HG03196 (cell line): ENCODE data around the gene OSMR.
"Not testable (repeated sequence)": the region's sequence is repeated elsewhere in the genome, so short reads cannot be mapped to it uniquely, and the experiment has no call there.

Experiments
- ATAC-seq: cut with Tn5 transposase; IDR thresholded peaks from one replicate; pipeline ENCODE4 v1.9.1; 2021; ENCODE audit not compliant: unreplicated experiment

OSMR gene

DNA sequence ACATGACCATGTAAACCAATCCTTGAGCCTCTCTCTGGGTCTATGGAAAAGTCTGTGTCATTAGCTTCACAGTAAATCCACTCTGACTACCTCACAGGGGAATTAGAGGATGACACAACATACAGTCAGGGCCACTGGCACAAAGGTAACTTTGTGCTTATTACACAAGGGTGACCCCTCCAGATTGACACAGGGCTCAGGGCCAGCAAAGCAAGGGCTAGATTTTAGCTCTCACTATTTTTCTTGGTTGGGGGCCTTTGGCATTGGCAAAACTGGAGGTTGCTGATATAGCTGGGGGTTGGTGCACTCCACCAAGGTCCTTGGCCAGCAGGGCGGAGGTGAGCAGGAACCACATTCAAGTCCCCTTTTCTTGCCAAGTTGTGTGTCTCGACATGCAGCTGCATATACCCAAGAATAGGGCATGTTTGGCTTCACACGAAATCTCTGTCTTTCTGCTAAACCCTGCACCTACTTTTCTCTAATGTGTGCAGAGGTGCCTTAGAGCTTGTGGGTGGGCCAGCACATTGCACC lies 15.2 kb upstream of the OSMR start:
- ATAC-seq = no peak

DNA sequence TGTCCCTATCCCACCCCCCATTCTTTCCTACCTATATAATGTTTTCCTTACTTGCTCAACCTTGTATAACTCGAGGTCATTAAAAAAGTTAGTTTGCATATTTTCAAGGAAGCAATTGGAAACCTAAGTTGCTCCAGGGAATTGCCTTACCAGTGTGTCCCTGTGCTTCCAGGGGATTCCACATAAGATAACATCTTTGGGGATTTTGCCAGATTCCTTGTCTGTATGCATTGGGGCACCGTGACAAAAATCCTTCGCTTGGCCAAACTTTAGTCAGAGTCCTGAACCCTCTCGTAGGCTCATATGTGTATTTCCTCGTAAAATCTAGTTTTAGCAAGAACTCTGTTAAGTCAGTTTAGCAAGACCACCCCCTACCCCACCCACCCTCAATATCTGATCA lies 14.7 kb upstream of the OSMR start:
- ATAC-seq = no peak

DNA sequence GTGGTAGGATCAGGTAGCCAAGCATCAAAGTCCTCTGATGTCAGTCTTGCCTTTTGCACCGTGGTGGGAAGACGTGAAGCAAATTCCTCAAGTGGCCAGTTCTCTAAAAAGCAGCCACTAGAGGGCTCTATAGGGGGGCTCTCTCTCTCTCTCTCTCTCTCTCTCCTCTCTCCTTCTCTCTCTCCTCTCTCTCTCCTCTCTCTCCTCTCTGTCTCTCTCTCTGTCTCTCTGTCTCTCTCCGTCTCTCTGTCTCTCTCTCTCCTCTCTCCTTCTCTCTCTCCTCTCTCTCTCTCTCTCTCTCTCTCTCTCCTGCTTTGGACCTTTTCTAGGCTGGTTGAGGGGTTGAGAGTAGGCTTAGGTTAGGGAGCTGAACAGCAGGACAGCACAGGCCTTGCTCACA lies 13.9 kb upstream of the OSMR start:
- no peak for ATAC-seq

DNA sequence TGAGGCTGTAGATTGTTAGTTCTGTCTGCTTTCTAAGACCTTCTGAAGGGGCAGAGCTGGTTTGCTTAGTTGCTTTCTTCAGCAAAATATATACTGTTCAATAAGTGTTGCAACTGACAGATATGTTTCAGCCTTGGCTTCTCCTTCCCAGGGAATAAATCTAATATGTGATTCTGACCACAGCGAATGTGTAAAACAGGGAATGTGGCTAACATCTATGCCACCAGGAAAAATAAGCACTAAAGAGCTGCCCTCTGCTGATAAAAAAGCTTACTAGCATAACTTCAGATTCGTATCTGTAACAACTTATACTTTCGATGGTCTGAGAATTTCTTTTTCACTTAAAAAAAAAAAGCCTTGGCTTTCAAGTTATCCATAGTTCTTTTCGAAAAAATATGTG lies 13.0 kb upstream of the OSMR start:
- no peak for ATAC-seq

DNA sequence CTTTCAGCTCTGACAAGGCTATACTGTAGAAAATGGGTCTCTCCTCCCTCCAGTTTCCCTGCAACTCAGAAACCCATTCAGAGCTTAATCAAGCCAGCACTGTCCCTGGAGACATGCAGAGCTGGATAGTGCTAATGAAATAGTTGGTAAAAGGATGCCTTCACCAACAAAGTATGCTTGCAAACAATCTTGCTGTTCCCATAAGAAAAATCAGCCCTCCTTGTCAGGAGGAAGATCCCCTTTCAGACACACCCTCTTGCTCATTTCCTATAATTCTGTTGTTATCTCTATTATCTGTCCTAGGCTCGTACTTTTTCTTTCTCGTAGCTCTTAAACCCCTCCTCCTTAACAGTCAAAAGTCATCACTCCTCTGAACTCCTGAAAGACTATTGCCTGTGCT lies 9.9 kb upstream of the OSMR start:
- no peak for ATAC-seq

DNA sequence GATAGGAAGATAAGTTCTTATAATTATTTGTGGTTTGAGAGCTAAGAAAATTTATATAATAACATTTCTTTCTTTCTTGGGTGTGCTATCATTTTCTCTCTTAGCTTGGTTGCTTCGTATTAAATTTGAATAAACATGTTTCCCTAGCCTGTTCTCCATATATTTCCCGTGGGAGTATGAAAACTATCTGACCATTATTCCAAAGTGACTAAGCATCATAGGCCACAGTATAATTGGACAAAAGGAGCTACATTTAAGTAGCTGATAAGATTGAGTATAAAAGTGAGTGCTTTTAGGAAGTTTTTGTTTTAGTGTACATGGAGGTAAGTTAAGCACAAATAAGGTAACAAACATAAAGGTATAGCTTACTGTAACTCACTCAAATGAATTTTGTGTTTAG lies 8.4 kb upstream of the OSMR start:
- ATAC-seq = no peak

DNA sequence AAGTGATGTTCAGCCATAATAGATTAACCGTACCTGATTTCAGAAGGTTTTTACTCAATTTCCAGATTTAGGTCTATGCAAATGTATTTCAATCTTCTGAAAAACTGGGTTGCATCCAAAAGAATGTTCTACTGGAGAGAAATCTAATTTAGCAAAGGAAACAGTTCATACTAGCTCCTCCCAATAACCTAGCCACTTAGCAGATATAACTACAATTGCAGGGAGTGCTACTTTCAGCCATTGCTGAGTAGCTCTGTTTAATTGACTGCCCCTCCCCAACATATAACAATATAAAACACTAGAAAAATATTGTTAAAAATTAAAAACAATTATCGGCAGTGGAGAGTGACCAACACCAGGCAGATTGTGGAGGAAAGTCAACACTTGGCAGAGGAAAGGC lies 7.9 kb upstream of the OSMR start:
- ATAC-seq = no peak

DNA sequence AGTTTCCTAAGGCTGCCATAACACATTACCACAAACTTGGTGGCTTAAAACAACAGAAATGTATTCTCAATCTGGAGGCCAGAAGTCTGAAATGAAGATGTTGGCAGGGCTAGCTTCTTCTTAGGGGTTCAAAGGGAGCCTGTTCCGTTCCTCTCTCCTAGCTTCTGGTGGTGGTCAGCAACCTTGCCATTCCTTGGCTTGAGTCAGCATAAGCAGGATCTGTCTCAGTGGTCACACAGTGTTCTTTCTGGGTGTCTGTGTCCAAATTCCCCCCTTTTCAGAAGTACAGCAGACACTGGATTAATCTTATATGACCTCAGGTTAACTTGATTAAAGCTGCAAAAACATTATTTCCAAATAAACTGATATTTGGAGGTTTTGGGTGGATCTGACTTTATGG lies 2.1 kb upstream of the OSMR start:
- no peak for ATAC-seq

DNA sequence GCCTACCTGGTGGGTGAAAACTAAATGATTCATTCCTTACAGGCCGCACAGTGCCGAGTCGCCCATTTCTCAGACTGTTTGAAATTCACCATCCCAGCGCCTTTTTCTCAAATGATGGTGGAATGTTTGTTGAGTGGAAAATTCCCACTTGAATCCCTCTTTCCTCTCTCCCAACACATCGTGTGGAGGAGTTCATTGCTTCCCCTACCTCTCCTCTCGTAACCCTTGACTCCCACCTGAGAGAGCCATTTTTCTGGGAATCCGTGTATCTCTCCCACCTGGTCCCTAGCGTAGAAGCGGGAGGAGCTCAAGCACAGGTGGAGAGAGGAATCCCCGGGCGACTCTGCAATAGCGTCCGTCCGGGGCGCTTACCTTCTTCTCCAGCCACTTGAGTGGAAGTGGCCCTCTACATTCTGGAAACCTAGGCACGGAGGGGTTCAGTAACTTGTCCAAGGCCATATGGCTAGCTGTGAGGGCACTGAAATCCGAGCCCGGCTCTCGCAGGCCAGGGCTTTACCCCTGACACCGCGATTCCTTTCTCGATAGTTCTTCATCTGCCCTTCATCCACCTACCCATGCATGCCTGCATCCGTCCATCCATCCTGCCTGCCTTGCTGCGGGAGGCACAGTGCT lies 683 bp downstream of the OSMR start:
- no peak for ATAC-seq

DNA sequence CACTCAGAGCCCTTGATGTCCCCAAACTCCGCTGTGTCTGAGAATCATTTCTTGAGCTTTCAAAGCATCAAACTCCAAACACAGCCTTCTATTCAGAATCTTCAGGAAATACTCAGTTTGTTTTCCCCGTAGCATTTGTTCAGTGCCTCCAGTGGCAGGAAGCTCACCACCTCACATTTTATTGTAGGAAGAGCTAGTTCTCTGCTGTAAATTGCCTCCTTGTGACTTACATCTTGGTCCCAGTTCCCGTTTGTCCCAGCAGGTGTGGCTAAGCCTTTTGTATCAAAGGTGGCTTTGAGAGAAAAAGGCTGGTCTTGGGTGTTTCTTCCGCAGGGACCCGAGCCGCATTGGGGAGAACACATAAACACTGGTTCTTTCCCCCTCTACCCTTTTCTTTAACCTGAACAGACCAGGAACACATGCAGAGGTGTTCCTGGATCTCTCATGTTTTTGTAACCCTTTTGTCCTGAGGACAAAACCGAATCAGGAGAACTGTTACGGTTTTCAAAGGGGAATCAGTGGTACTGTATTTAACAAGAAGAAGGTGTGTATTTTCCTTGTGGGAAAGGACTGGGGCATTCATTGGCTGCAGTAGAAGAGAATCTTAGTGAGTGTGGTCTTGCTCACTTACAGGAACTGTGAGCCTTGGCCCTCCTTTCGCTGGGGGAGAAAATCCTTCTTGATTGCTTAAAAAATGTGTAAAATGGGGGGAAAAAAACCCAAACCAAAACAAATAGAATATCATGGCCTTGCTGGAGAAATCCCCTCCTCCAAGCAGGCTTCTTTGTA lies 1.9 kb downstream of the OSMR start:
- ATAC-seq = no peak

DNA sequence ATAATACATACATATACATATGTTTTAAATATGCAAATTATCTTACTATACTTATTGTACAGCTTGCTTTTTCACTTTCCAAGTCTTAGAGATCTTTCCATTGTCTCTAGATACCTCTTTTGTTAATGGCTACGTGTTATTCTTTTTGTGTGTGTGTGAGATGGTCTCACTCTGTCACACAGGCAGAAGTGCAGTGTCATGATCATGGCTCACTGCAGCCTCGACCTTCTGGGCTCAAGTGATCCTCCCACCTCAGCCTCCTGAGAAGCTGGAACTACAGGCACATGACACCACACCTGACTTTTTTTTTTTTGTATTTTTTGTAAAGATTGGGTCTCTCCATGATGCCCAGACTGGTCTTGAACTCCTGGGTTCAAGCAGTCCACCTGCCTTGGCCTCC lies 2.8 kb downstream of the OSMR start:
- no peak for ATAC-seq

DNA sequence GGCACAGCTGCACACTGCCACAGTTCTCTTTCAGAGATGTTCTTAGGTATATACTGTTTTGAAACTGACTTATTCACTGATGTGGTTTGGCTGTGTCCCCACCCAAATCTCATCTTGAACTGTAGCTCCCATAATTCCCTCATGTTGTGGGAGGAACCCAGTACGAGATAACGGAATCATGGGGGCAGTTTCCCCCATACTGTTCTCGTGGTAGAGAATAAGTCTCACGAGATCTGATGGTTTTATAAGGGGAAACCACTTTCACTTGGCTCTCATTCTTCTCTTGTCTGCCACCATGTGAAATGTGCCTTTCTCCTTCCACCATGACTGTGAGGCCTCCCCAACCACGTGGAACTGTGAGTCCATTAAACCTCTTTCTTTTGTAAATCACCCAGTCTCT lies 5.8 kb downstream of the OSMR start:
- ATAC-seq = not testable (repeated sequence)

DNA sequence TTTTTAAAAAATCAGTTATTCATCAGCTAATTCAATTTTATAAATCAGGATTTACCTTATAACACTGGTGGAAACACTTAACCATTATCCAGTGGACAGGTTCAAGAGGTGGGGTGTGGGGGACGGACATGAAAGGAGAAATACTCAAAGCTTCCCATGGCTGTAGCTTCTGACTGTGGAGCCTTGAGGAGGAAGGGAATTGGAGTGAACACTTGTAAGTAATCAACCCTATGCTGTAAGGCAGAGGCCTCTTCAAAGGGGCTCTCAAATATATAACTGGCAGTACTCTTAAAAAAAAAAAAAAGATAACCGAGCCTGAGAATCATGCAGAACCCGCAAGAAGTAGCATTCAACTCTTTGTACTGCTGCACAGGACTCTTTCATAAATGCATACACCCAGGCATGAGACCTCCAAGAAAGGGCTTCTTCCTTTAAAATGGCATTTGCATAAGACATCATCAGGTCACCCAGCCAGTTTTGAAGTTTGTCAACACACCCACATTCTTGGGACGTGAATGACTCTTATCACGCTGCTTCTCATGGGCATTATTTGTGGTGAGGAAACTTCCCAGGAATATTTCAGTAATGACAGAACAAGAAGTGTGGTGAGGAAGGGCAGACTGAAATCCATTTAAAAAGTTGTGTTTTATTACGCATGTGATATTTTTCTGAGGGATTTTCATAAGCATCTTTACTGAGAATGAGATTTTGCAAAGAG lies 8.1 kb downstream of the OSMR start:
- no peak for ATAC-seq

DNA sequence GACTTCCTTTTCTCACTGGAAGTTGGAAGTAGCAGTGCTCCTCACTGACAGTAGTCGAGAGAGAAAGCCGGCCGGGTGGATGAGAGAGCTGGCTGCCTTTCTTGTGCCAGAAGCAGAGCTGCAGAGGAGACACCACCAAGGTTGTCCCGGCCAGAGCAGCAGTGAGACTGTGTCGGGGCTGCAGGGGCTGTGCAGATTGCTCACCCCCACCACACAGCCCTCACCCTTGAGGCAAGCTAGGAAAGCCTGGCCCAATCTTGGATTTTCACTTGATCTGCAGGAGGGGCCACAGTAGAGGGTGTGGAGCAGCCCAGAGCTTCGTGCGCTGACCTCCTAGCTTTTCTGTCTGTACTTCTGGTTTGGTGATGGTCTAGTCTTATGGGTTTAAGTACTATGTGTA lies 9.1 kb downstream of the OSMR start:
- no peak for ATAC-seq

DNA sequence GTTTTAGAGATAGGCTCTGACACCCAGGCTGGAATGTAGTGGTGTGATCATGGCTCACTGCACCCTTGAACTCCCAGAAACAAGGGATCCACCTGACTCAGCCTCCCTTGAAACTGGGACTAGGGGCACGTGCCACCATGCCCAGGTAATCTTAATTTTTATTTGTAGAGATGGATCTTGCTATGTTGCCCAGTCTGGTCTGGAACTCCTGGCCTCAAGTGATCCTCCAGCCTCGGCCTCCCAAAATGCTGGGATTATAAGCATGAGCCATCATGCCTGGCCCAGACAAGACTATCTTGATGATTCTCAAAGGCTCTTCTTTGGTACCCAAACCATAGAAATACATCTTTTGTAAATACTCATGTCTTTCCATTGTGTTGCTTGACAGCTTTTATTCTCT lies 10.8 kb downstream of the OSMR start:
- ATAC-seq = no peak

DNA sequence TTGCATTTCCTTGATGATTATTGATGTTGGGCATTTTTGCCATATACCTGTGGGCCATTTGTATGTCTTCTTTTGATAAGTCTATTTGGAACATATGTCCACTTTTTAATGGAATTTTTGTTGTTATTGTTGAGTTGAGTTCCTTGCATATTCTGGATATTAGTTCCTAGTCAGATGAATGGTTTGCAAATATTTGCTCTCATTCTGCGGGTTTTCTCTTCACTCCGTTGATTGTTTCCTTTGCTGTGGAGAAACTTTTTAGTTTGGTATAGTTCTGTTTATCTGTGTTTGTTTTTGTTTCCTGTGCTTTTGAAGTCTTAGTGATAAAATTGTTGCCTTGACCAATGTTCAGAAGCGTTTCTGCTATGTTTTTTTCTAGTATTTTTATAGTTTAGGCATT lies 13.0 kb downstream of the OSMR start:
- no peak for ATAC-seq

DNA sequence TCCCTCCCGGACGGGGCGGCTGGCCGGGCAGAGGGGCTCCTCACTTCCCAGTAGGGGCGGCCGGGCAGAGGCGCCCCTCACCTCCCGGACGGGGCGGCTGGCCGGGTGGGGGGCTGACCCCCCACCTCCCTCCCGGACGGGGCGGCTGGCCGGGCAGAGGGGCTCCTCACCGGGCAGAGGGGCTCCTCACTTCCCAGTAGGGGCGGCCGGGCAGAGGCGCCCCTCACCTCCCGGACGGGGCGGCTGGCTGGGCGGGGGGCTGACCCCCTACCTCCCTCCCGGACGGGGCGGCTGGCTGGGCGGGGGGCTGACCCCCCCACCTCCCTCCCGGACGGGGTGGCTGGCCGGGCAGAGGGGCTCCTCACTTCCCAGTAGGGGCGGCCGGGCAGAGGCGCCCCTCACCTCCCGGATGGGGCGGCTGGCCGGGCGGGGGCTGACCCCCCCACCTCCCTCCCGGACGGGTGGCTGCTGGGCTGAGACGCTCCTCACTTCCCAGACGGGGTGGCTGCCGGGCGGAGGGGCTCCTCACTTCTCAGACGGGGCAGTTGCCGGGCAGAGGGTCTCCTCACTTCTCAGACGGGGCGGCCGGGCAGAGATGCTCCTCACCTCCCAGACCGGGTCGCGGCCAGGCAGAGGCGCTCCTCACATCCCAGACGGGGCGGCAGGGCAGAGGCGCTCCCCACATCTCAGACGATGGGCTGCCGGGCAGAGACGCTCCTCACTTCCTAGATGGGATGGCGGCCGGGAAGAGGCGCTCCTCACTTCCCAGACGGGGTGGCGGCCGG lies 16.4 kb downstream of the OSMR start:
- ATAC-seq = not testable (repeated sequence)

DNA sequence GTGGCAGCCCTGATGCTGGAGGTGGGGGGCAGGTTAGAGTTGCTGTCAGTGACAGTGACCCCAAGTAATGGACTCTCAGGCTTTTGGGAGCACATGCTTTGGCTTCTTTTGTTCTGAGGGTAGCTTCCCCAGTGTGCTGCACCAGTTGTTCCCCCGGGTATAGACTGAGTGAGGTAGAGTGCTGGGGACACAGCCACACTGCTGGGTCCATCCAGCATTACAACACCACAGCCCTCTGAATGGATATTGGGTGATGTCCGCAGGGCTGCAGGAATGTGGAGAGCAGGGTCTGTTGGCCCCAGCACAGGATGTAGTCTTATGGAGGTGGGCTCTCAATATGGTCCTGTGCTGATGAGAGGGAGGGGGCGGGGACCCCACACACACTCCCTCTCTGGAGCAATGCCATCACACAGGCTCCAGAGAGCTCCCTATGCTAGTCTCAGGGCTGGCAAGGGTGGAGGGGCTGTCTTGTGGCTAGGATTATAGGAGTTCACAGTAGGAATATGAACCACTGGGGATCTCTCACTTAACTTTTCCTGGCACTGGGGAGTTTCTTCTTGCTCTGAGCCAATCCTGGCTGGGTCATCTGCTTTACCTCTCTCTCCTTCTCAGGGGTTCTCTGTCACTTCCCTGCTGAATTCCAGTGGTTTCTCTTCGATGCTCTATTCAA lies 20.7 kb downstream of the OSMR start:
- ATAC-seq = no peak

DNA sequence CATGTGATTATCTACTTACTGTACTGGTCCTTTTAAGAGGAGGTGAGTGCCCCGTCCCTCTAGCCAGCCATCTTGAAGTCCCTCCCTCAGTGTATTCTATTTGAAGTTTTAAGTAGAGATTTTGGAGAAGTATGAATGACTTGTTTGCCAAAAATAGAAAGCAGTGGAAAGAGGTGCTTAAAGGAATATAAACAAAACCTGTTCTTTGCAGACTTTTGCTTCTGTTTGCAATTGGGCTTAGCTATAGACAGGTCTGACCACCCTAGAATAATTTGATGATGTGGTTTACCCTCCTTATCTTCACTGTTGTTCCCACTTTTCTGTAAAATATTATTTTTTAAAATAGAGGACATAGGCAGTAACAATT lies 21.2 kb downstream of the OSMR start:
- no peak for ATAC-seq

DNA sequence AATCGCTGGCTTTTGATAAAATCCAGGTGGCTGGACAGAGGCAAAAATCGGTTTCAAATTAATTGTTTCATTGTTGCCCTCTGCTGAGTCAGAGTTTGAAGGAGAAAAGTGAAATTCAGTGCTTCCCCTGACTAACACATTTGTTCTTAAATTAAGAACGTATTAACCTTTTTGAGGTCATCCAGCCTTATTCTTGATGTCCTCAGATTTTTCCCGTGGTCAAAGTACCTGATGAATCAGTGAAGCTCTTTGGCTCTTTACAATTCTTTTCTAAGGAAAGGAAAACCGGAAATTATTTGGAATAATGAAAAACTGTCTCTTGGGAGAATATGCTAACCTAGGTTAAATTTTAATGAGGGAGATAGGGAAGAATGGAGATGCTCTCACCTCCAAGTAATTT lies 21.6 kb downstream of the OSMR start:
- ATAC-seq = no peak

DNA sequence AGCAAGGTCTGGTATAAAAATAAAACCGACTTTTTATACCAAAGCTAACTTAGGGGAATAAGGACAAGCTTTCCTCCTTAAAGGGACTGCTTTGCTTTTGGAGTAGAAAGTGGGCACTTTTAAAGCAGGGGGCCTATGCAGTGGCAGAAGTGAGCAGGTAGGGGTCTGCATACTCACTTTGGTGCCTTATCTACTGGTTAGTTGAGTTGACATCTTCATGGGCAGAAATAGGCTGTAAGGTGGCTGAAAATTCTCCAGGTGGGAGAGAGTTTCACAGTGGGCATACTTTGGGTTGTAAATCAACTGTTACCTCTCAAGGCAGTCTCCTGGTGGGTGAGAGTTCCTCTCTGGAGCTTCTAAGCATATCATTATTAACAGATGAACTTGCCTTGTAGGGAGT lies 24.8 kb downstream of the OSMR start:
- no peak for ATAC-seq
